HCT116 (cell line): ENCODE data around the gene NELFB. TPM values are rescaled to one million over a fixed set of nuclear protein-coding genes. Genes with fewer than 3 reads are reported as not detected.

Experiments used
- ATAC-seq: fragments of 200-7000 bp; cut with Tn5 transposase; 2 replicates; pipeline ENCODE4 v1.9.1; 2020; ENCODE audit warnings: mild to moderate bottlenecking, moderate library complexity
- BruUV-seq: library from RNA; stranded (reverse); fragments of 400-500 nt; replicated peaks from 2 replicates; lab custom pipeline; 2021; lab: Mats Ljungman, UMichigan
- CTCF ChIA-PET: fragments of 300-600 bp; sonication (Branson Sonifier 250); formaldehyde crosslinking; loops from one replicate; lab custom pipeline; 2021; ENCODE audit warnings: antibody characterized with exemption; lab: Charles Lee
- POLR2A ChIA-PET: fragments of 300-600, 350-600 bp; sonication (Branson Sonifier 250); formaldehyde crosslinking; loops from one replicate; lab custom pipeline; 2021; ENCODE audit warnings: antibody characterized with exemption; lab: Charles Lee
- RAD21 ChIA-PET, 2 experiments: fragments of 300-600 bp; sonication (Branson Sonifier 250); formaldehyde crosslinking; loops; one replicate each; lab custom pipeline; 2023; ENCODE audit warnings: low total read pairs in 2 of 2; ENCODE audit not compliant: uncharacterized antibody in 2 of 2, unreplicated experiment in 2 of 2, low non-redundant PET in 1 of 2; lab: Charles Lee
- DNase-seq: peaks from one replicate; pipeline ENCODE4 v3.0.0-alpha.2; 2010; ENCODE audit warnings: low read depth, low spot score
- H2AFZ ChIP-seq: fragments of 200-600 bp; shearing (Covaris generic), sonication (generic); 2 replicates; pipeline ENCODE4 v1.6.1; 2017; ENCODE audit warnings: low read depth, mixed run types, mixed read lengths, antibody characterized with exemption, low read length; ENCODE audit not compliant: poor library complexity, severe bottlenecking
- H3K27ac ChIP-seq: 2 replicates; pipeline ENCODE4 v1.5.1; 2012; ENCODE audit warnings: low read depth, low read length
- H3K27me3 ChIP-seq: fragments of 200-600 bp; sonication (generic); 2 replicates; pipeline ENCODE4 v1.6.1; 2016; ENCODE audit warnings: mixed run types, low read length, mixed read lengths; ENCODE audit not compliant: insufficient read depth
- H3K36me3 ChIP-seq, 2 experiments: fragments of 200-500 bp in 1 of 2; fragments of 200-600 bp in 1 of 2; sonication (Bioruptor generic) in 1 of 2; sonication (generic) in 1 of 2; 2 replicates each; pipeline versions ENCODE4 v1.5.1 to v1.6.1; 2014 to 2016; ENCODE audit warnings: low read length in 2 of 2, inconsistent platforms in 1 of 2, mixed read lengths in 1 of 2, mixed run types in 1 of 2; ENCODE audit not compliant: insufficient read depth in 2 of 2, control insufficient read depth in 1 of 2
- H3K4me1 ChIP-seq, 2 experiments: fragments of 200-600 bp in 1 of 2; sonication (generic) in 1 of 2; 2 replicates each; pipeline versions ENCODE4 v1.5.1 to v1.6.1; 2012 to 2017; ENCODE audit warnings: low read length in 2 of 2, inconsistent platforms in 1 of 2, mild to moderate bottlenecking in 1 of 2, mixed read lengths in 1 of 2, mixed run types in 1 of 2, moderate library complexity in 1 of 2; ENCODE audit not compliant: insufficient read depth in 2 of 2, control insufficient read depth in 1 of 2
- H3K4me2 ChIP-seq: fragments of 200-600 bp; sonication (generic); 2 replicates; pipeline ENCODE4 v1.6.1; 2017; ENCODE audit warnings: mixed run types, low read length, mixed read lengths
- H3K4me3 ChIP-seq, 2 experiments: fragments of 200-600 bp in 1 of 2; sonication (generic) in 1 of 2; replicated peaks in 1 of 2; 2 replicates each; pipeline ENCODE4 v1.5.1; 2011 to 2016; ENCODE audit warnings: low read length in 2 of 2, control low read depth in 1 of 2, low read depth in 1 of 2, mild to moderate bottlenecking in 1 of 2, mixed read lengths in 1 of 2, mixed run types in 1 of 2
- H3K79me2 ChIP-seq: fragments of 200-600 bp; sonication (generic); 2 replicates; pipeline ENCODE4 v1.6.1; 2017; ENCODE audit warnings: mild to moderate bottlenecking, mixed run types, low read length, moderate library complexity, mixed read lengths; ENCODE audit not compliant: insufficient read depth
- H3K9ac ChIP-seq: fragments of 200-600 bp; sonication (generic); 2 replicates; pipeline ENCODE4 v1.6.1; 2016; ENCODE audit warnings: low read length, mixed read lengths
- H3K9me2 ChIP-seq: fragments of 200-600 bp; sonication (generic), shearing (Covaris generic); 2 replicates; pipeline ENCODE4 v1.6.1; 2017; ENCODE audit warnings: mixed run types, mild to moderate bottlenecking, moderate library complexity; ENCODE audit not compliant: insufficient read depth
- H3K9me3 ChIP-seq, 2 experiments: fragments of 200-500 bp in 1 of 2; fragments of 200-600 bp in 1 of 2; sonication (Bioruptor generic) in 1 of 2; sonication (generic) in 1 of 2; 2 replicates each; pipeline ENCODE4 v1.6.1; 2014 to 2017; ENCODE audit warnings: low read length in 2 of 2, mixed read lengths in 2 of 2, inconsistent platforms in 1 of 2, low read depth in 1 of 2, mild to moderate bottlenecking in 1 of 2, mixed run types in 1 of 2, moderate library complexity in 1 of 2; ENCODE audit not compliant: control insufficient read depth in 1 of 2, insufficient read depth in 1 of 2
- H4K20me1 ChIP-seq: fragments of 200-600 bp; sonication (generic), shearing (Covaris generic); 2 replicates; pipeline ENCODE4 v1.6.1; 2017; ENCODE audit warnings: mixed run types, mild to moderate bottlenecking, moderate library complexity; ENCODE audit not compliant: insufficient read depth
- CTCF ChIP-seq, 3 experiments: fragments of 200-600 bp in 1 of 3; sonication (generic) in 1 of 3; IDR thresholded peaks in 2 of 3; conservative IDR thresholded peaks in 1 of 3; 2 replicates each; pipeline ENCODE4 v1.5.1; 2012 to 2017; ENCODE audit warnings: low read depth in 2 of 3, low read length in 2 of 3, antibody characterized with exemption in 1 of 3, borderline replicate concordance in 1 of 3, control low read depth in 1 of 3, mild to moderate bottlenecking in 1 of 3, mixed read lengths in 1 of 3, mixed run types in 1 of 3, moderate library complexity in 1 of 3; ENCODE audit not compliant: insufficient read depth in 1 of 3
- EGR1 ChIP-seq: IDR thresholded peaks from 2 replicates; pipeline ENCODE4 v1.6.1; 2012; ENCODE audit warnings: low read depth
- EZH2phosphoT487 ChIP-seq: fragments of 200-600 bp; IDR thresholded peaks from 2 replicates; pipeline ENCODE4 v1.6.1; 2018; ENCODE audit warnings: antibody characterized with exemption, borderline replicate concordance
- POLR2A ChIP-seq: IDR thresholded peaks from 2 replicates; pipeline ENCODE4 v1.7.0; 2011; ENCODE audit warnings: borderline replicate concordance; ENCODE audit not compliant: insufficient read depth, insufficient read length; ENCODE audit errors: extremely low read depth
- REST ChIP-seq: IDR thresholded peaks from 2 replicates; pipeline ENCODE4 v1.6.1; 2012; ENCODE audit warnings: low read depth
- SRF ChIP-seq: IDR thresholded peaks from 2 replicates; pipeline ENCODE4 v1.6.1; 2012; ENCODE audit warnings: low read depth
- ZFX ChIP-seq: fragments of 450-650 bp; IDR thresholded peaks from 2 replicates; pipeline ENCODE4 v1.6.1; 2017
- intact Hi-C: fragments of 100-400 bp; cut with micrococcal nuclease; formaldehyde crosslinking; loops from 2 replicates; pipeline ENCODE4 v1.10.0; 2022
- total RNA-seq: library from RNA; stranded (reverse); gene quantifications from one replicate; pipeline ENCODE4 v1.2.1, GENCODE V29; 2021; ENCODE audit not compliant: unreplicated experiment
- TF ChIP-seq, protein P1 (sequence below): IDR thresholded peaks from 2 replicates; pipeline ENCODE4 v1.6.1; 2011; ENCODE audit warnings: mild to moderate bottlenecking, low read length, moderate library complexity; ENCODE audit not compliant: insufficient replicate concordance; ENCODE audit errors: extremely low read depth

Gene NELFB
- total RNA-seq, 1 experiment from 2014 or later = 86.4 TPM

- TF ChIP-seq REST (no peak), SRF (no peak), ZFX (no peak)
- TF ChIP-seq, protein P1, sequence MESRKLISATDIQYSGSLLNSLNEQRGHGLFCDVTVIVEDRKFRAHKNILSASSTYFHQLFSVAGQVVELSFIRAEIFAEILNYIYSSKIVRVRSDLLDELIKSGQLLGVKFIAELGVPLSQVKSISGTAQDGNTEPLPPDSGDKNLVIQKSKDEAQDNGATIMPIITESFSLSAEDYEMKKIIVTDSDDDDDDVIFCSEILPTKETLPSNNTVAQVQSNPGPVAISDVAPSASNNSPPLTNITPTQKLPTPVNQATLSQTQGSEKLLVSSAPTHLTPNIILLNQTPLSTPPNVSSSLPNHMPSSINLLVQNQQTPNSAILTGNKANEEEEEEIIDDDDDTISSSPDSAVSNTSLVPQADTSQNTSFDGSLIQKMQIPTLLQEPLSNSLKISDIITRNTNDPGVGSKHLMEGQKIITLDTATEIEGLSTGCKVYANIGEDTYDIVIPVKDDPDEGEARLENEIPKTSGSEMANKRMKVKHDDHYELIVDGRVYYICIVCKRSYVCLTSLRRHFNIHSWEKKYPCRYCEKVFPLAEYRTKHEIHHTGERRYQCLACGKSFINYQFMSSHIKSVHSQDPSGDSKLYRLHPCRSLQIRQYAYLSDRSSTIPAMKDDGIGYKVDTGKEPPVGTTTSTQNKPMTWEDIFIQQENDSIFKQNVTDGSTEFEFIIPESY = no peak
Measured at GRCh38 chr9:137318602-137319001, 63.5 kb downstream of the NELFB start (continued).

- H3K9me2 ChIP-seq = no peaks in the 10 kb centered on the region
- no peaks in the 10 kb centered on the region for H3K27me3 ChIP-seq
- H3K4me2 ChIP-seq = no peak overlapping the region
- no peaks in the 10 kb centered on the region for H3K9me3 ChIP-seq
- no peak overlapping the region; the same call in 1 of the 2 replicates for H3K27ac ChIP-seq
- DNase-seq = no peak
- H3K4me1 ChIP-seq = peaks cover 10 to 20% of the 10 kb centered on the region in 2 experiments; a peak in 3 of 4 replicates
- no peaks in the 10 kb centered on the region for H3K79me2 ChIP-seq
- H4K20me1 ChIP-seq = no peaks in the 10 kb centered on the region
- intact Hi-C loops = no loop called here
- H3K4me3 ChIP-seq = no peak overlapping the region
- ATAC-seq = no peak
- no peak overlapping the region for H3K9ac ChIP-seq
- no TSS peak for BruUV-seq
- H3K36me3 ChIP-seq = no peaks in the 10 kb centered on the region
- POLR2A ChIA-PET = interaction anchor here (0.6 kb wide), 1 partner anchor 122 kb away, joined by 3 read pairs; the partner anchor contains the start of gene ENTPD8
- H2AFZ ChIP-seq = no peak overlapping the region
- TF ChIP-seq CTCF (IDR thresholded peaks at IDR 0.05 in 2 of 3, conservative IDR thresholded peaks at IDR 0.05 in 1 of 3; ENCODE audit: borderline replicate concordance in 1 of 3, insufficient read depth in 1 of 3, low read depth in 2 of 3, low read length in 2 of 3) (0 out of 6 replicates have a peak, but pooled peaks of 1 of the 3 experiments have one; percentile 8), POLR2A (no peak), EZH2phosphoT487 (no peak), EGR1 (no peak)
- RAD21 ChIA-PET = no interaction called here
- CTCF ChIA-PET = interaction anchor here (0.6 to 1.4 kb wide), 3 partner anchors 17 to 110 kb away, joined by 3 to 8 read pairs (median 4); partner anchors contain the start of genes EXD3, NOXA1 and NRARP
Measured at GRCh38 chr9:137319011-137319738, 64.0 kb downstream of the NELFB start.
